ENCODE results near the gene MTG2.

The MTG2 gene

GRCh38 chr20:62186887-62187866, 4.3 kb downstream of the MTG2 start:
- no peak for DNase-seq

DNA sequence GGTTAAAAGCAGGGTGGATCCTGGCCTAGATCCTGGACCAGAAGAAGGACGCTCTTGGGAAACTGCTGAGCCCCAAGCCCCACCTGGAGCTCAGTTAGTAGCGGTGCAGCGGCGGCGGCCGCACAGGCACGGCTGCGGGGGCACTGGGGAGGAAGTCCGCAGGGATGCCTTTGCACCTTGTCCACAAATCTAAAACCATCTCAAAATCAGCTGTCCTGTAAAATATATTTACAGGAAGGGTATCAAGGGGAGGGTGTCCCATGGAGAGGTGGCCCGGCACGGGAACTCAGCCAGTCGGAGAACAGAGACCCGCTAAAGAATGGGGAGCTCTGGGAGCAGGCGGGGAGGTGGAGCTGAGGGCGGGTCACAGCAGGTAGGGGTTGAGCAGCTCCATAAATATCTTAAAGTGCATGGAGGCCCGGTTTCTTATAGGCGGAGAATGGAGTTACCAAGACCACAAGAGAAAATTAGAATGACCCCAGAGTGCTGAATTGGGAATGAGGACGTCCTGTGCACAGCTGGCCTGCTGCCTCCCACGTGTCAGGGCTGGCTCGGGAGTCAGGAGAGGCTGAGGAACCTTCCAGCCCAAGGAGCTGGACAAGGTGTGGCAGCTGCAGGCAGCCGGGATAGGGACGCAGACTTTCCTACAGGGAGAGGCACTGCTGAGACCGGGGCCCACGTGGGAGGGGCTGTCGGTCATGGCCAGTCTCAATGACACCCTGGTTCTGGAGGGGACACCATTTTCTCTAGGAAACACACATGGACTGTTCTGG, 8.0 kb downstream of the MTG2 start:
- DNase-seq, result no peak

DNA sequence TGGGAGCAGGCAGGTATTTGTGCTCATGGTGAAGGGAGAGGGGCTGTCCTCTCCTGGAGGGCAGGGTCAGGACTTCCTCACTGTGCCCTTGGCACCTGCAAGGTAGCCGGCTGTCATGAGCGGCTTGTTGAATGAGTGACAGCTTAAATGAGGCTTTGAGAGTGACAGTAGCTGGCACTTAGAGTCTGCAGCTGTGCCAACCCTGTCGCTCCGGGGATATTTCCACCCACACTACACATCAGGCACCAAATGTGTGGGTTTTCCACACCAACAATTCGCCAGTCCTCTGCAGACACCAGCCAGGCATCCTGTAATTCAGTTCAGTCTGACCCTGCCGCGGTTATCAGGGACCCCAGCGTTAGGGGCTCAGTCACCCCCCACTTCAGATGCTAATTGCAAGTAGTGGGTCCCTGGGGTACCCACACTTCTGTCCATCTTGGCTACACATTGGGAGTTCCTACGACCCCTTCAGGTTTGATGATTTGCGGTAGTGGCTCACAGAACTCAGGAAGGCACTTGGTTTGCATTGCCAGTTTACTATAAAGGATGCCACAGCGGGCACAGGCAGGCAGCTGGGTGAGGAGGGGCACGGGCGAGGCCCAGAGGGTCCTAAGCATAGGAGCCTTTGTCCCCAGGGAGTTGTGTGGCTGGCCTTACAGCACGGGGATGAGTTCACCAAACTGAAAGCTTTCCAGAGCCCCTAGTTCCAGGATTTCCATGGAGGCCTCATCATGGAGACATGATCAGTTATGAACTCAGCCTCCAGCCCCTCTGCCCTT, 9.1 kb downstream of the MTG2 start:
- DNase-seq, result no peak

GRCh38 chr20:62192635-62193034, 9.8 kb downstream of the MTG2 start:
- no peak for DNase-seq

- no peak for DNase-seq
Observed at GRCh38 chr20:62193079-62194025, 10.5 kb downstream of the MTG2 start.

DNA sequence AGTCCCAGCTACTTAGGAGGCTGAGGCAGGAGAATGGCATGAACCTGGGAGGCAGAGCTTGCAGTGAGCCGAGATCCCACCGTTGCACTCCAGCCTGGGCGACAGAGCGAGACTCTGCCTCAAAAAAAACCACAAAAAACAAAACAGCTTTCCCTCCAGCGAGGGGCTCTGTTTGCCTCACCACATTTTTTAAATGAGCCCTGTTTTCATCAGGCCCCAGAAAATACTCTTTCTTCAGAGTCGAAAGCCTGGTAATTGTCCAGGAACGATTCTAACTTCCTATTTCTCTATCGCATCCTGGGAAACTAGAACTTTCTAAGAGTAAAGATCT, 12.2 kb downstream of the MTG2 start:
- DNase-seq, result no peak

DNA sequence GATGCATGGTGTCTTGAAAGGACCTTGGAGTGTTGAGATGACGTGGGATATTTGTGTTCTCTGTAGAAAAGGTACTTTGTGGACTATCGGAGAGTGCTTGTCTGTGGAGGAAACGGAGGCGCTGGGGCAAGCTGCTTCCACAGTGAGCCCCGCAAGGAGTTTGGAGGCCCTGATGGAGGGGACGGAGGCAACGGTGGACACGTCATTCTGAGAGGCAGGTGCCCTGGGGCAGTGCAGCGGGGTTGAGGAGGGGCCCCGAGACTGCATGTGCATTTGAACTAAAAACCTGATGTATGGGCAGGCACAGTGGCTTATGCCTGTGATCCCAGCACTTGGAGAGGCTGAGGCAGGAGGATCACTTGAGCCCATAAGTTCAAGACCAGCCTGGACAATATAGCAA, 12.9 kb downstream of the MTG2 start:
- no peak for DNase-seq

DNA sequence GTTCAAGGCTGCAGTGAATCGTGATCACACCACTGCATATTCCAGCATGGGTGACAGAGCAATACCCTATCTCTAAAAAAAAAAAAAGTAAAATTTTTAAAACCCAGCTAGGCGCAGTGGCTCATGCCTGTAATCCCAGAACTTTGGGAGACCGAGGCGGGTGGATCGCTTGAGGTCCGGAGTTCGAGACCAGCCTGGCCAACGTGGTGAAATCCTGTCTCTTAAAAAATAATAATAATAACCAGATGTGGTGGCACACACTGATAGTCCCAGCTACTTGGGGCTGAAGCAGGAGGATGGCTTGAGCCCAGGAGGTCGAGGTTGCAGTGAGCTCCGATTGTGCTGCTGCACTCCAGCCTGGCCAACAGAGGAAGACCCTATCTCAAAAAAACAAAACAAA, 13.5 kb downstream of the MTG2 start:
- no peak for DNase-seq

GRCh38 chr20:62197311-62197710, 14.5 kb downstream of the MTG2 start:
- no peak for DNase-seq

DNA sequence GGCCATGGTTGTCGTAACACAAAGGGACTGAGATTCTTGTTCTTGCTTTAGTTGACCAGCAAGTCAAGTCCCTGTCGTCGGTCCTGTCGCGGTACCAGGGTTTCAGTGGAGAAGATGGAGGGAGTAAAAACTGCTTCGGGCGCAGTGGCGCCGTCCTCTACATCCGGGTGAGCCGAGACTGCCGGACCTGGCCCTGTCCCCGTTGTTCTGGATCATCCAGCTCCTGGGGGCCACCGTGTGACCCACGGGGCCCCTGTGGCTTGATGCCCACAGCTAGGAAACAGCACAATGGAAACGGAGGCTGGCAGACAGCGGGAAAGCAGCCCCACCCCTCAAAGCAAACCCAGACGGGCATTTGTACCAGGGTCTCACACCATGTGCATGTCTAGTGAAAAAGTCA, 15.0 kb downstream of the MTG2 start:
- no peak for DNase-seq

GRCh38 chr20:62198496-62198895, 15.7 kb downstream of the MTG2 start:
- no peak for DNase-seq

- DNase-seq, result no peak
Observed at GRCh38 chr20:62198931-62199330, 16.1 kb downstream of the MTG2 start.

DNA sequence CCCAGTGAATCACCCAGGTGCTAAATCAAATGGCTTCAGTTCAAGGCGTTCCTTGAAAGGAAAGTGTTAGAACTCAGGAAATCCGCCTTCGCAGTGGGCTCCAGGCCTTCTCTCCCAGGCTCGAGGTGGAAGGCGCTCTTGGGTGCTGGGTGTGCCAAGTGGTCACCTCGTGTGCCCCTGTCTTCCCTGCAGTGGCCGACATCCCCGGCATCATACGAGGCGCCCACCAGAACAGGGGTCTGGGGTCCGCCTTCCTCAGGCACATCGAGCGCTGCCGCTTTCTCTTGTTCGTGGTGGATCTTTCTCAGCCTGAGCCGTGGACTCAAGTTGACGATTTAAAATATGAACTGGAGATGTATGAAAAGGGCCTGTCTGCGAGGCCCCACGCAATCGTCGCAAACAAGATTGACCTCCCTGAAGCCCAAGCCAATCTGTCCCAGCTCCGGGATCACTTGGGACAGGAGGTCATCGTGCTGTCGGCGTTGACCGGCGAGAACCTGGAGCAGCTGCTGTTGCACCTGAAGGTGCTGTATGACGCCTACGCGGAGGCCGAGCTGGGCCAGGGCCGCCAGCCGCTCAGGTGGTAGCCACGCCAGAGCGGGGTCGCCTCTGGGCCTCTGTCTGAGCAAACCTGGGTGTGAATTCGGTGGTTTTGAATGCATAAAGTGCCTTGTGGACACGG, 17.8 kb downstream of the MTG2 start:
- no peak for DNase-seq

DNA sequence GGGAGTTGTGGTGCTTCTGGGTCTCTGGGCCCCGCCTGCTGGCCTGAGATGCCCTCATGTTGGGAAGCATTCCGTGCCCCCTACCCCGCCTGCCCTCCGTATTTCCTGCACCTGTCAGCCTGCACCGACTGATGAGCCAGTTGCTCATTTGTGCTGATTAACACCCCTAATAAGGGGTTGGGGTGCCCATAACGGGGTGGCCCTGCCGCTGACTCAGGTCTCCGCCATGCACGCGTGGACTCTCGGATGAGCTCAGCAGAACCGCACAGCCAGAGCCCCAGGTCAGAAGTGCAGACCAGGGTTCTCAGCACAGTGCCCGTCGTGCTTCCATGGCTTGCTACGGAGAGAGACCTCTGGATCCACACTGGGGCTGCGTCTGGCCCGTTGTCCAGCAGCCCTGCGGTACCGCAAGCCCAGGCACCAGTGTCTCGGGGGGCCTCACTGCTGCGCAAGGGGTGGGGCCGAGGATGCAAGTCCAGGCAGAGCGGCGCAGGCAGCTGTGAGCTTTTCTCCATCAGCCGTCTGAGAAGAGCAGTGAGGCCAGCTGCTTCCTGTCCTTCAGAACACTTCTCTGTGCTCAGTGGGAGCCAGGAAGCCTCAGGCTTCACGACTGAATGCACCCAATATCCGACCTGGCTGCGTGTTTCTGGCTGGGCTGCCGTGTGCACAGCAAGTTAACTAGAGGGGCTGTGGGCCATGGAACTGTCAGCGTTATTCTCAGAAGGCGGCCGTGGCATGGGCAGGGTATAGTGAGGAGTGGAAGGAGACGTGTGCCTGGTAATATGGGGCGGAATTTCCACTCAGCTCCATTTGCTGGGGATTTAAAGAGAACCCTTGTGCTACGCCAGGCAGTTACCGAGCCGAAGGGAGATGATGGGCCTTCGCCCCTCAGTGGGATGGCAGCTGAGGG, 18.6 kb downstream of the MTG2 start:
- DNase-seq, result peak; percentile 81

DNA sequence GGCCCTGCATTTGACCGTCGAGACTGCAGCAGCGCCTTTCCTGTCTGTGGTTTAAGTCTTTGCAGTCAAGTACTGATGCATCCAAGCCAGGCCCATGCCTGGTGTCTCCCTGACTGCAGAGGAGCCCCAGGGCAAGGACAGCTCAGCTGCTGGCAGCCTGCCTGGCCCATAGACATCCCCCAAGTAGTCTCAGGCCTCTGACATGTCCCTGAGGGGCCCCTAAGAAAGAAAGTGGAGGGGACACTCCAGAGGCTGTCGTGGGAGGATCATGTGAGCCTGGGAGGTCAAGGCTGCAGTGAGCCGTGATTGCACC, 19.2 kb downstream of the MTG2 start:
- no peak for DNase-seq

DNA sequence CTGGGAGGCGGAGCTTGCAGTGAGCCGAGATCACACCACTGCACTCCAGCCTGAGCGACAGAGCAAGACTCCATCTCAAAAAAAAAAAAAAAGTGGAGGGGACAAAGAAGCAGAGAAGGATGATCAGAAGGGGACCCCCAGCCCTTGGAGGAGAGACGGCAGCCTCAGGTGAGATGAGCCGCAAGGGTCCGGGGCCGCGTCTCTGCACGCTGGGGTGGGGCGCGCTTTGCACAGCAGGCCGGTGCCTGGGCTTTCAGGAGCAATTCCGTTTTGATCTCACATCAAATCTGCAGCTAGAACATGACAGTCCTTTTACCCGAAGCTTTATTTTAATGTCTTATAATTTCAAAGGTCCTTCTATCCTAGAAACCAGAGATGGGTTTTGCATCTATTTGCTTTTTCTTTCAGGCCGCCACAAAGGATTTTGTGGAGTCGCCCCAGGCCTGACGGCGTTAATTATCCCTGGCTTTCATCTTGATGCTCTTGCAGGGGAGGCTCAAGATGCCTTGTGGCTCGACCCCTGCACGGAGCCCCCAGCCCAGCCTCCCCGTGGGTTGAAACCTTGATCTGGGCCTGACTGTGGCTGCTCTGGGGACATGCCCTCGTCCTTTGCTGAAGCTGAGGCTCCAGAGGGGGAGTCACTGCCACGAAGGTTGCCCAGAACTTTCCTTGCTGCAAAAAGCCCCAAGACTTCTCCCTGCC, 20.0 kb downstream of the MTG2 start:
- DNase-seq, result no peak

DNA sequence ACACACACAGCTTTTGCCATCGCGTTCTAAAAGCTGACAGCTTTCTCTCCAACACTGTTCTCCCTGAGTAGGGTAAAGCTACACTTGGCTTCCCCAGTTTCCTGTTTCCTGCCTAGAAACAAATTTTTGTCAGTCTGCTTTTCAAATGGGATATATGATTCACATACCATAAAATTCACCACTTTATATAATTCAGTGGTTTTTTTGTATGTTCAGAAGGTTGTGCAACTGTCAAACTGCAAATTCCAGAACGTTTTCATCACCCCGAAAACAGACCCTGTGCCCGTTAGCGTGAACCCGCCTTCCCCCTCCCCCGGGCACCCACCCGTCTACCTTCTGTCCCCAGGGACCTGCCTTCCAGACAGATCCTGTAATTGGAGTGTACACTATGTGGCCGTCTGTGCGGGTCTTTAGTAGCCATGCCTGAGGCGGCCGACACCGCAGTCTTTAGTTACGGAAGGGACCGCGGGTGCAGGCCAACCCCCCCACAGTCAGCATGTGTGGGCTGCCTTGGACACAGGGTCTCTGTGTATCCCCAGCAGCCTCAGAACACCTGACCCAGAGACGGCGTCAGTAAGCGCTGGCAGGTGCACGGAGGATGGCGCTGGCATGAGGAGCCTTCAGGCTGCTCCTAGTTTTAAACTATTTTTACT, 20.7 kb downstream of the MTG2 start:
- no peak for DNase-seq

GRCh38 chr20:62205618-62206387, 23.0 kb downstream of the MTG2 start:
- no peak for DNase-seq

- no peak for DNase-seq
Observed at GRCh38 chr20:62206388-62206775, 23.6 kb downstream of the MTG2 start.
